ENCODE data around the gene CDH13.

The CDH13 gene

GRCh38 chr16:83302853-83303252 is 676.1 kb downstream of the CDH13 start:
- Histone ChIP-seq H3K27me3 (ENCODE audit: insufficient read depth, poor library complexity, severe bottlenecking) (no peaks in the 10 kb centered on the region), H3K4me1 (ENCODE audit: insufficient read depth, poor library complexity, severe bottlenecking) (no peaks in the 10 kb centered on the region), H3K36me3 (ENCODE audit: low read depth) (no peaks in the 10 kb centered on the region), H3K27ac (ENCODE audit: poor library complexity, severe bottlenecking) (no peak overlapping the region), H3K4me3 (ENCODE audit: severe bottlenecking) (no peak overlapping the region), H3K9me3 (ENCODE audit: severe bottlenecking) (no peaks in the 10 kb centered on the region)
- ATAC-seq (ENCODE audit: low read depth) (no peak), DNase-seq (ENCODE audit: low spot score) (no peak)
- peak; percentile 18 for TF ChIP-seq CTCF (IDR thresholded peaks at IDR 0.05; ENCODE audit: poor library complexity, severe bottlenecking)

GRCh38 chr16:83305092-83305491 is 678.3 kb downstream of the CDH13 start:
- no peak for DNase-seq (ENCODE audit: low spot score)
- ATAC-seq (ENCODE audit: low read depth) = peak; percentile 95
- TF ChIP-seq CTCF (IDR thresholded peaks at IDR 0.05; ENCODE audit: poor library complexity, severe bottlenecking) = no peak
- H3K27ac ChIP-seq (ENCODE audit: poor library complexity, severe bottlenecking) = no peak overlapping the region
- H3K36me3 ChIP-seq (ENCODE audit: low read depth) = no peaks in the 10 kb centered on the region
- no peaks in the 10 kb centered on the region for H3K4me1 ChIP-seq (ENCODE audit: insufficient read depth, poor library complexity, severe bottlenecking)
- no peaks in the 10 kb centered on the region for H3K9me3 ChIP-seq (ENCODE audit: severe bottlenecking)
- H3K4me3 ChIP-seq (ENCODE audit: severe bottlenecking) = no peak overlapping the region
- no peaks in the 10 kb centered on the region for H3K27me3 ChIP-seq (ENCODE audit: insufficient read depth, poor library complexity, severe bottlenecking)

GRCh38 chr16:83306961-83307593 is 680.3 kb downstream of the CDH13 start:
- no peak overlapping the region for H3K4me3 ChIP-seq (ENCODE audit: severe bottlenecking)
- DNase-seq (ENCODE audit: low spot score) (no peak), ATAC-seq (ENCODE audit: low read depth) (no peak)
- H3K36me3 ChIP-seq (ENCODE audit: low read depth) = no peaks in the 10 kb centered on the region
- H3K4me1 ChIP-seq (ENCODE audit: insufficient read depth, poor library complexity, severe bottlenecking) = no peaks in the 10 kb centered on the region
- no peak overlapping the region for H3K27ac ChIP-seq (ENCODE audit: poor library complexity, severe bottlenecking)
- H3K9me3 ChIP-seq (ENCODE audit: severe bottlenecking) = no peaks in the 10 kb centered on the region
- no peak for TF ChIP-seq CTCF (IDR thresholded peaks at IDR 0.05; ENCODE audit: poor library complexity, severe bottlenecking)
- no peaks in the 10 kb centered on the region for H3K27me3 ChIP-seq (ENCODE audit: insufficient read depth, poor library complexity, severe bottlenecking)

GRCh38 chr16:83307594-83307992 is 680.8 kb downstream of the CDH13 start:
- no peak for TF ChIP-seq CTCF (IDR thresholded peaks at IDR 0.05; ENCODE audit: poor library complexity, severe bottlenecking)
- no peak overlapping the region for H3K4me3 ChIP-seq (ENCODE audit: severe bottlenecking)
- H3K4me1 ChIP-seq (ENCODE audit: insufficient read depth, poor library complexity, severe bottlenecking) = no peaks in the 10 kb centered on the region
- H3K27me3 ChIP-seq (ENCODE audit: insufficient read depth, poor library complexity, severe bottlenecking) = no peaks in the 10 kb centered on the region
- no peak overlapping the region for H3K27ac ChIP-seq (ENCODE audit: poor library complexity, severe bottlenecking)
- no peak for ATAC-seq (ENCODE audit: low read depth)
- no peaks in the 10 kb centered on the region for H3K36me3 ChIP-seq (ENCODE audit: low read depth)
- no peak for DNase-seq (ENCODE audit: low spot score)
- no peaks in the 10 kb centered on the region for H3K9me3 ChIP-seq (ENCODE audit: severe bottlenecking)

- Histone ChIP-seq H3K27me3 (ENCODE audit: insufficient read depth, poor library complexity, severe bottlenecking) (no peaks in the 10 kb centered on the region), H3K9me3 (ENCODE audit: severe bottlenecking) (no peaks in the 10 kb centered on the region), H3K27ac (ENCODE audit: poor library complexity, severe bottlenecking) (no peak overlapping the region), H3K4me3 (ENCODE audit: severe bottlenecking) (no peak overlapping the region), H3K36me3 (ENCODE audit: low read depth) (no peaks in the 10 kb centered on the region), H3K4me1 (ENCODE audit: insufficient read depth, poor library complexity, severe bottlenecking) (no peaks in the 10 kb centered on the region)
- no peak for ATAC-seq (ENCODE audit: low read depth)
- DNase-seq (ENCODE audit: low spot score) = no peak
- TF ChIP-seq CTCF (IDR thresholded peaks at IDR 0.05; ENCODE audit: poor library complexity, severe bottlenecking) = no peak
These were observed 681.6 kb downstream of the CDH13 start for GRCh38 chr16:83308414-83308813.

Measured in RWPE2 (cell line).